Osteoblast (primary cell): ENCODE data around the gene LTN1. TPM values are rescaled to one million over a fixed set of nuclear protein-coding genes. Genes with fewer than 3 reads are reported as not detected.

Experiments
- DNase-seq: peaks from one replicate; pipeline ENCODE4 v3.0.0; 2011; ENCODE audit warnings: low spot score, mixed read lengths; ENCODE audit not compliant: insufficient read length; ENCODE audit errors: missing footprints
- H2AFZ ChIP-seq: 2 replicates; pipeline ENCODE4 v1.6.0; 2011; ENCODE audit warnings: mild to moderate bottlenecking, low read length
- H3K27ac ChIP-seq: 2 replicates; pipeline ENCODE4 v1.5.1; 2011; ENCODE audit warnings: mild to moderate bottlenecking, low read depth, low read length, moderate library complexity
- H3K27me3 ChIP-seq: 2 replicates; pipeline ENCODE4 v1.6.0; 2012; ENCODE audit warnings: mild to moderate bottlenecking, control low read depth, inconsistent platforms, low read length, moderate library complexity; ENCODE audit not compliant: insufficient read depth
- H3K36me3 ChIP-seq: 2 replicates; pipeline ENCODE4 v1.5.1; 2011; ENCODE audit warnings: mild to moderate bottlenecking, low read length, control low read depth, moderate library complexity; ENCODE audit not compliant: insufficient read depth
- H3K4me1 ChIP-seq: 2 replicates; pipeline ENCODE4 v1.5.1; 2011; ENCODE audit warnings: mild to moderate bottlenecking, low read length, control low read depth, moderate library complexity; ENCODE audit not compliant: insufficient read depth
- H3K4me2 ChIP-seq: 2 replicates; pipeline ENCODE4 v1.6.0; 2011; ENCODE audit warnings: mild to moderate bottlenecking, low read length; ENCODE audit not compliant: insufficient read depth
- H3K4me3 ChIP-seq: fragments of 200-600 bp; sonication (generic); 3 replicates; pipeline ENCODE4 v1.5.1; 2012; ENCODE audit warnings: mild to moderate bottlenecking, low read length, inconsistent platforms; ENCODE audit not compliant: insufficient read depth
- H3K79me2 ChIP-seq: 2 replicates; pipeline ENCODE4 v1.6.0; 2012; ENCODE audit warnings: mild to moderate bottlenecking, low read length, control low read depth, inconsistent platforms; ENCODE audit not compliant: insufficient read depth
- H3K9me3 ChIP-seq: 2 replicates; pipeline ENCODE4 v1.5.1; 2011; ENCODE audit warnings: low read depth, low read length, control low read depth
- H4K20me1 ChIP-seq: 2 replicates; pipeline ENCODE4 v1.6.0; 2012; ENCODE audit warnings: mild to moderate bottlenecking, low read length, control low read depth; ENCODE audit not compliant: insufficient read depth
- CTCF ChIP-seq: IDR thresholded peaks from 2 replicates; pipeline ENCODE4 v1.5.1; 2011; ENCODE audit warnings: mild to moderate bottlenecking, low read depth, low read length, moderate library complexity; ENCODE audit errors: extremely low read depth
- total RNA-seq: library from RNA; depleted of rRNA; stranded (reverse); fragments of >200 nt; gene quantifications from 2 replicates; pipeline ENCODE4 v1.2.3, GENCODE V29; 2012

LTN1 gene
- total RNA-seq, 1 donor, result 27.5 TPM

GRCh38 chr21:29008367-29008766, 15.7 kb upstream of the LTN1 start:
- Histone ChIP-seq H3K4me2 (no peak overlapping the region), H3K27me3 (no peaks in the 10 kb centered on the region), H3K4me1 (peaks cover 4% of the 10 kb centered on the region), H4K20me1 (no peaks in the 10 kb centered on the region), H2AFZ (no peak overlapping the region), H3K27ac (no peak overlapping the region), H3K36me3 (peaks cover 17% of the 10 kb centered on the region), H3K4me3 (no peak overlapping the region), H3K79me2 (no peaks in the 10 kb centered on the region), H3K9me3 (no peaks in the 10 kb centered on the region)
- DNase-seq, result no peak
- TF ChIP-seq CTCF, result no peak

- Histone ChIP-seq H3K4me1 (peaks cover 4% of the 10 kb centered on the region), H3K9me3 (no peaks in the 10 kb centered on the region), H3K4me2 (no peak overlapping the region), H2AFZ (no peak overlapping the region), H3K79me2 (peaks cover 1% of the 10 kb centered on the region), H4K20me1 (no peaks in the 10 kb centered on the region), H3K36me3 (peaks cover 17% of the 10 kb centered on the region), H3K27me3 (no peaks in the 10 kb centered on the region), H3K4me3 (no peak overlapping the region), H3K27ac (no peak overlapping the region)
- no peak for TF ChIP-seq CTCF
- DNase-seq, result no peak
Measured at GRCh38 chr21:29007810-29008209, 15.1 kb upstream of the LTN1 start.

- Histone ChIP-seq H3K36me3 (peaks cover 17% of the 10 kb centered on the region), H3K4me2 (no peak overlapping the region)
- TF ChIP-seq CTCF, result no peak
Measured at GRCh38 chr21:29007135-29007534, 14.5 kb upstream of the LTN1 start.

GRCh38 chr21:29005696-29006095, 13.0 kb upstream of the LTN1 start:
- Histone ChIP-seq H3K4me1 (peaks cover 4% of the 10 kb centered on the region), H4K20me1 (no peaks in the 10 kb centered on the region), H3K9me3 (no peaks in the 10 kb centered on the region), H3K4me3 (no peak overlapping the region), H3K27me3 (no peaks in the 10 kb centered on the region), H3K79me2 (peaks cover 2% of the 10 kb centered on the region), H3K36me3 (peaks cover 17% of the 10 kb centered on the region), H3K4me2 (no peak overlapping the region), H2AFZ (no peak overlapping the region), H3K27ac (no peak overlapping the region)
- no peak for TF ChIP-seq CTCF
- DNase-seq, result peak; percentile 41

More at GRCh38 chr21:29007135-29007534, 14.5 kb upstream of the LTN1 start:
- no peaks in the 10 kb centered on the region for H3K9me3 ChIP-seq
- no peak overlapping the region for H2AFZ ChIP-seq
- no peak overlapping the region for H3K4me3 ChIP-seq
- H3K79me2 ChIP-seq, result peaks cover 2% of the 10 kb centered on the region
- no peak overlapping the region for H3K27ac ChIP-seq
- no peaks in the 10 kb centered on the region for H4K20me1 ChIP-seq
- peaks cover 4% of the 10 kb centered on the region for H3K4me1 ChIP-seq
- DNase-seq, result no peak
- H3K27me3 ChIP-seq, result no peaks in the 10 kb centered on the region
